GM18873 (cell line): Measurements from ENCODE around the gene STPG2.

Experiments used
- ATAC-seq: cut with Tn5 transposase; IDR thresholded peaks from one replicate; pipeline ENCODE4 v1.9.1; 2021; ENCODE audit warnings: mild to moderate bottlenecking, moderate library complexity, moderate number of reproducible peaks; ENCODE audit not compliant: unreplicated experiment, low FRiP score

STPG2 gene

GRCh38 chr4:97851115-97851514 lies 292.2 kb downstream of the STPG2 start:
- no peak for ATAC-seq

GRCh38 chr4:97845758-97846157 lies 297.5 kb downstream of the STPG2 start:
- ATAC-seq: no peak

DNA sequence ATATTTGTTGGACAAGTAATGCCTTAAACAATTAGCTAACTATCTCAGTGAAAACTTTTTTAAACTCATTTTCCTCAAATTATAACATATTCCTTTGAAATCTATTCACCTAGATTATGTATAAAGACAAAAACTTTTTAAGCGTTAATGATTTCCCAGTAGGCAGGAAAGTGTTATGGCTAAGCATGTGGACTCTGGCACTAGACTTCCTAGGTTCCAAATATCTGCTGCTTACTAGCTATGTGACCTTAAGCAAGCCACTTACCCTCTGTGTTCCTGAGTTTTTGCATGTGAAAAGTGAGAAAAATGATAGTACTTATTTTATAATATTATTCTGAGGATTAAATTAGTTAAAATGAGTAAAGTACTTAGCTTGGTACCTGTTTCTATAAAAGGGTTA lies 301.8 kb downstream of the STPG2 start:
- no peak for ATAC-seq

DNA sequence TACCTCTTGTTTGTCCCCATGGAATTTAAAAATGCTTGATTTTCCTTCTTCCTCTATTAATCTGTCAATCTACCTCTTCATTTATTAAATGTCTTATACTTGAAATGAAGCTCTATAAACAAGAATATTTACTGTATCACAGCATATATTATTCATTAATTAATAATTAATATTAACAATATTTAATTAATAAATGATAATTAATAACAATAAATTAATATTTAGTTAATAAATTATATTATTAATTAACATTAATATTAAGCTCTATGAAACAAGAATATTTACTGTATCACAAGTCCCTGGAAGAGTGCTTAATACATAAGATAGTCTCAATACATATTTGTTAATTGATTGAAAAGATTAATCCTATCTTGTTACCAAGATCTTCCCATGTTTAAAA lies 306.6 kb downstream of the STPG2 start:
- ATAC-seq: no peak

GRCh38 chr4:97828646-97829045 lies 314.6 kb downstream of the STPG2 start:
- no peak for ATAC-seq

DNA sequence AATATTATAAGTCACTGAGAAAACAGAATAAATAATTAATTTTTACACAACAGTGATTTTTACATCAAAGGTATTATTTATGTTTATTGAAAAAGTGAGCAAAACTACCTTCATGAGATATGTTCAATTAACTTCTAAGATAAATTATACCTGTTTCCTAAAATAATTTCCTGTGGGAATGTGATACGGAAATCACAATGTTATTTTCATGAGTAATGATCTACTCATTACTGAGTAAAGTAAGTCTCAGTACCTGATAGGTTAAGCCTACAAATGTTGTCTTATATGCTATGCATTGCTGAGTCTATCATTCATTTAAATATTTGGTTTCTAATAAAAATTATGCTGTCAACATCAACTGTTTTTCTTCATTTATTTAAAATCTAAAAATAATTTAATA lies 324.0 kb downstream of the STPG2 start:
- no peak for ATAC-seq

DNA sequence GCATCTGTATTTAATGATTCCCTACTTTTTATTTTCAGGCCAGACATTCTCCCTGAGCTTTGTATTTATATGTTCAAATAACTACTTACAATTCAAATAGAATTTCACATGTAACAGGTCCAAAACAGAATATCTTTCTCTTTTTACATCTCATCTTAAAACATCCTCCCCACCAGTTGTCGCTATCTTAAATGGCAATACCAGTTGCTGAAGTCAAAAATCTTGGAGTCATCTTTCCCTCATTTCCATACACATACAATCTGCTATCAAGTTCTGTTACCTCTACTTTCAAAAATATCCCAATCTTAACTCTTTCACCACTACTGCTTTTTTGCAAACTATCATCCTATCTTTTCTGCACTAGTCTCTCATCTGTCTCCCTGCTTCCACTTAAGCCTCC lies 330.5 kb downstream of the STPG2 start:
- no peak for ATAC-seq

DNA sequence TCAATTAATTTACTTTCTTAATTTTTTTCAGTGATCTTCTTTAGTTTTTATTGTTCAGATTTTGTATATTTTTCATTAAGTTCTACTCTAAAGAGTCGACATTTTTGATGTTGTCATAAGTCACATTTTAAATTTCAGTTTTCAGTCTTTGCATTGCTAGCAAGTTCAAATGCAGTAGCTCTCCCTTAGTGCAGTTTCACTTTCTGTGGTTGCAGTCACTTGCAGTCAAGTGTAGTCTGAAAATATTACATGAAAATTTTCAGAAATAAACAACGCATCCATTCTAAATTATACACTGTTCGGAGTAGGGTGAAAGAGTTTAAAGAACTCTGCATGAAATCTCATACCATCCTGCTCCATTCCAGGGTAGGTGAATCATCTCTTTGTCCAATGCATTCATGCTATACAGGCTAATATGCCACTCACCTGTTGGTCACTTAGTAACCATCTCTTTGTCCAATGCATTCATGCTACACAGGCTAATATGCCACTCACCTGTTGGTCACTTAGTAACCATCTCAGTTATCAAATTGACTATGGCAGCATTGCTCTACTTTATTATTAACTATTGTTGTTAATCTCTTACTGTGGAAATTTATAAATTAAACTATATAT lies 356.9 kb downstream of the STPG2 start:
- ATAC-seq: no peak

DNA sequence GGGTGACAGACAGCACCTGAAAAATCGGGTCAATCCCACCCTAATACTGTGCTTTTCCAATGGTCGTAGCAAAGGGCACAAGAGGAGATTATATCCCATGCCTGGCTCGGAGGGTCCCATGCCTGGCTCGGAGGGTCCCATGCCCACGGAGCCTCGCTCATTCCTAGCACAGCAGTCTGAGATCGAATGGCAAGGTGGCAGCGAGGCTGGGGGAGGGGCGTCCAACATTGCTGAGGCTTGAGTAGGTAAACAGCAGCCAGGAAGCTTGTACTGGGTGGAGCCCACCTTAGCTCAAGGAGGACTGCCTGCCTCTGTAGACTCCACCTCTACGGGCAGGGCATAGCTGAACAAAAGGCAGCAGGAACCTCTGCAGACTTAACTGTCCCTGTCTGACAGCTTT lies 365.1 kb downstream of the STPG2 start:
- no peak for ATAC-seq

DNA sequence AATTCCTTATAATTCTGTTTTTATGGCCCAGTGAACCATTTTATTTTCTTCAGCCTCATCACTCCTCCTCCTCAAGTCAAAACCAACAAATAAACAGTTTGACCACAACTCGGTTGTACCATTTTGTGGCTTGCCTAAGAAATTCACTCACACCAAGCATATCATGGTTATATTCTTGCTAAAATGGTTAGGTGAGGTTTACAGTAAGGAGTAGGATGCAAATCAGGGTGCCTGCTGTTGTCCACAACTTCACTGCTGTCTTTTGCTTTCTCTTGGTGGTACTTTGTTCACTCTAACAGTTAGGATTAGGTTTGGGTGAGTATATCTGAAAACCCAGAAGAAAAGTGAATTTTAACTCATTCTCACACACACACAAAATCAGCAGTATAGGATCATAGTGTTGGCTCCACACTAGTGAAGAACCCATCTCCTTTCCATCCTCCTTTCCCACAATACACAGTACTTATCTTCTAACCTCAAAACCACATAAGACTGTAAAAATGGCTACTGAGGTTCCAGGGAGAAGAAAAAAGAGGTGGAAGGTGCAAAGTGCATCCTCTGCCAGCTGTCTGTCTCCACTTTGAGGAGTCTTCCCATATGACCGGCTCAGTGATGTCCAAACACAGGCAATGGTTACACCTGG lies 368.8 kb downstream of the STPG2 start:
- no peak for ATAC-seq

GRCh38 chr4:97770222-97770621 lies 373.1 kb downstream of the STPG2 start:
- no peak for ATAC-seq

- ATAC-seq: no peak
Measured at GRCh38 chr4:97762115-97762512, 381.2 kb downstream of the STPG2 start.

GRCh38 chr4:97761445-97762114 lies 381.7 kb downstream of the STPG2 start:
- no peak for ATAC-seq

DNA sequence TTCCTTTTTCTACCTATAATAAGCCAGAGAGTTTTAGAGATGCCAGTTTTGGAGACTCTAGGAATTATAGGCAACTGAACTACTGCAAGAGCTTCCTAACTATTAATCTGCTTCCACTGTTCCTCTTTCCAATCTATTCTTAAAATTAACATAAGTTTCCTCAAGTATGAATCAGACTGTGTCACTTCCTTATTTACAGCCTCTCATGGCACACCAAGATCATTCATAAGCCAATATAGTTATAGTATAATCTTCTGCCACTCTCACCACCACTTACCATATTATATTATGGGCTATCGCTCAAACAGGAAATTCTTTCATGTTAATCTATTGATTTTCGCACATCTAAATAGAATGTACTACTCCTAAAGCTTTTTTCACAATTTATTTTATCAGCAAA lies 383.5 kb downstream of the STPG2 start:
- no peak for ATAC-seq

DNA sequence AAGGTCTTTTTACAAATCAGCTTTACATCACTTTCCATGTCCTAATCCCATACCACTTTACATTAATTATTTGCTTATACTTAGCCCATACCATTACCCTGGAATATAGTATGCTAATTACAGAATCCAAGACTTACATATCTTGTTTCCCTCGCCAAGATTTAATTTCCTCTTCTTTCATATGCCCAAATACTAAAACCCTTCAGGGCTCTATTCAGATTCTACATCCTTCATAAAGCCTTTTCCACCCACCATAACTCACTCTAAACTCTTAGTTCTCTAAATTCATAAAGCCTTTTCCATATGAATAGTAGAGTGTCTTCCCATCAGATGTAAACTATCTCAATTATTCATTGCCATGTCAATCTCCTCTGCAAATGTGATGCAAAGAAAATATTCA lies 390.7 kb downstream of the STPG2 start:
- ATAC-seq: no peak

DNA sequence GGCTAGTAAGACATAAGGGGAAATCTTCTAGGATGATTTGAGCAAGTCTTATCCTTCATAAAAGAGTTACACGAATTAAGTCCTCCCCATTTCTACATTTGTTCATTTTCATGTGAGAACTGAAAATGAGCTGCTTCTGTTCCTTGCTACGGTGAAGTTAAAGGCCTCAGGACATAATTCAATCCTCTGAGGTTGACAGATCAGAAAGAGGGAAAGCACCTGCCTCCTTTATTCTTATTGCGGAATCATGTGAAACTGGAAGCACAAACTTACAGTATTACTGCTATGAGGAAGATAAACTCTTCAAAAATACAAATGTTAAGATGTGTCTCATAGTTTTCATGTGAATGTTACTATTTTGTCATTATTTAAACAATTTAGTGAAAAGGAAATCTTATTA lies 395.3 kb downstream of the STPG2 start:
- ATAC-seq: no peak

- ATAC-seq: no peak
Measured at GRCh38 chr4:97720869-97721432, 422.3 kb downstream of the STPG2 start.

GRCh38 chr4:97691111-97691605 lies 452.1 kb downstream of the STPG2 start:
- ATAC-seq: no peak

DNA sequence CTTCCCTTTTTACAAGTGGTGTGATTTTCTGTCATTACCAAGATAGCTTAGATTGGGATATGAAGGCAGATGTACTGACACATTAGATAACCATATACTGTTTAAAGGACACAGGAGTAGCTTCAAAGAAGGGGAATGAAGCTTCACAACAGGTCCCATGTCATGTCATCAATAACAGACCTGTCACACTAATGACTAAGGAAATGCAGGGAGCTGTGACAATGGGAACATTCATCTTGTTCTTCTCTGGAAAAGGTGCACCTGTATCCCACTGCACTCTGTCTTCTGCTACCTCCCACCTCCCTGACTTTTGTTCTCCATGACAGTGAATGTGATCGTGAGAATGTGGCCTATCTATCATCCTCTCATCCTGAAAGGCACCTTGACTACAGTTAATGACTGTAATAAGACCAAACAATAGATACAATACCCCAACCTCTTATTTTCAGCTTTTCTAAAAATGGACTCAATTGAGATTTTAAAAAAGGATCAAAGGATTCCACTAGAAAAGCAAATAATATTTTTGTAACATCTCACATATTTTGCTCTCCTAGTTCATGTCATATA lies 472.5 kb downstream of the STPG2 start:
- ATAC-seq: no peak

GRCh38 chr4:97665553-97665952 lies 477.7 kb downstream of the STPG2 start:
- ATAC-seq: no peak

- ATAC-seq: no peak
Measured at GRCh38 chr4:97664741-97665140, 478.5 kb downstream of the STPG2 start.
